Trophoblast cell (in vitro differentiated cells and primary cell): ENCODE data around the gene TSEN2.
"Not testable (repeated sequence)": the region's sequence is repeated elsewhere in the genome, so short reads cannot be mapped to it uniquely, and the experiment has no call there.

Source experiments
- DNase-seq, 2 donors: peaks; one replicate each; pipeline ENCODE4 v3.0.0-alpha.2; 2016
- H2AFZ ChIP-seq: 2 replicates; pipeline ENCODE4 v1.6.1; 2013; ENCODE audit warnings: low read length, moderate library complexity, mild to moderate bottlenecking; ENCODE audit not compliant: insufficient read depth, poor library complexity
- H2AK5ac ChIP-seq: 2 replicates; pipeline ENCODE4 v1.6.1; 2013; ENCODE audit warnings: mild to moderate bottlenecking, low read length
- H2BK120ac ChIP-seq: 2 replicates; pipeline ENCODE4 v1.6.1; 2013; ENCODE audit warnings: low read length, mild to moderate bottlenecking, moderate library complexity; ENCODE audit not compliant: insufficient read depth, poor library complexity
- H2BK12ac ChIP-seq: 2 replicates; pipeline ENCODE4 v1.6.1; 2013; ENCODE audit warnings: mild to moderate bottlenecking, low read length, moderate library complexity
- H2BK5ac ChIP-seq: 2 replicates; pipeline ENCODE4 v1.6.1; 2013; ENCODE audit warnings: low read length, low read depth, moderate library complexity, mild to moderate bottlenecking; ENCODE audit not compliant: poor library complexity
- H3K14ac ChIP-seq: 2 replicates; pipeline ENCODE4 v1.6.1; 2013; ENCODE audit warnings: mild to moderate bottlenecking, low read length
- H3K18ac ChIP-seq: 2 replicates; pipeline ENCODE4 v1.6.1; 2013; ENCODE audit warnings: mild to moderate bottlenecking, low read length
- H3K23ac ChIP-seq: 2 replicates; pipeline ENCODE4 v1.6.1; 2013; ENCODE audit warnings: low read length
- H3K27ac ChIP-seq: 2 replicates; pipeline ENCODE4 v1.5.1; 2013; ENCODE audit warnings: low read depth, mild to moderate bottlenecking, inconsistent platforms, low read length, moderate library complexity
- H3K27me3 ChIP-seq: 2 replicates; pipeline ENCODE4 v1.6.1; 2013; ENCODE audit warnings: inconsistent platforms, mild to moderate bottlenecking, low read length, moderate library complexity; ENCODE audit not compliant: insufficient read depth
- H3K36me3 ChIP-seq, 2 experiments: 1 replicate in 1 of 2; 2 replicates in 1 of 2; pipeline ENCODE4 v1.6.1; 2013; ENCODE audit warnings: low read length in 2 of 2, mild to moderate bottlenecking in 2 of 2, moderate library complexity in 1 of 2; ENCODE audit not compliant: insufficient read depth in 2 of 2, control insufficient read depth in 1 of 2
- H3K4ac ChIP-seq: 2 replicates; pipeline ENCODE4 v1.6.1; 2013; ENCODE audit warnings: low read depth, mild to moderate bottlenecking, low read length, moderate library complexity
- H3K4me1 ChIP-seq, 2 experiments: 1 replicate in 1 of 2; 2 replicates in 1 of 2; pipeline ENCODE4 v1.6.1; 2013; ENCODE audit warnings: low read length in 2 of 2, mild to moderate bottlenecking in 2 of 2, moderate library complexity in 1 of 2; ENCODE audit not compliant: insufficient read depth in 2 of 2, control insufficient read depth in 1 of 2
- H3K4me2 ChIP-seq: 2 replicates; pipeline ENCODE4 v1.6.1; 2013; ENCODE audit warnings: inconsistent platforms, mild to moderate bottlenecking, low read length, moderate library complexity
- H3K4me3 ChIP-seq: 2 replicates; pipeline ENCODE4 v1.5.1; 2013; ENCODE audit warnings: mild to moderate bottlenecking, low read depth, low read length, inconsistent platforms
- H3K79me1 ChIP-seq: one replicate; pipeline ENCODE4 v1.6.1; 2013; ENCODE audit warnings: low read length
- H3K79me2 ChIP-seq: 2 replicates; pipeline ENCODE4 v1.6.1; 2013; ENCODE audit warnings: low read length, mild to moderate bottlenecking; ENCODE audit not compliant: control insufficient read depth, insufficient read depth, poor library complexity
- H3K9ac ChIP-seq: 2 replicates; pipeline ENCODE4 v1.6.1; 2013; ENCODE audit warnings: mild to moderate bottlenecking, low read length
- H3K9me3 ChIP-seq: 2 replicates; pipeline ENCODE4 v1.6.1; 2013; ENCODE audit warnings: low read depth, mild to moderate bottlenecking, control low read depth, inconsistent platforms, low read length; ENCODE audit not compliant: insufficient read depth
- H4K12ac ChIP-seq: 2 replicates; pipeline ENCODE4 v1.6.1; 2013; ENCODE audit warnings: low read depth, mild to moderate bottlenecking, low read length, moderate library complexity
- H4K8ac ChIP-seq: 2 replicates; pipeline ENCODE4 v1.6.1; 2013; ENCODE audit warnings: low read depth, mild to moderate bottlenecking, low read length, moderate library complexity
- H4K91ac ChIP-seq: one replicate; pipeline ENCODE4 v1.6.1; 2013; ENCODE audit warnings: low read depth, mild to moderate bottlenecking, low read length, moderate library complexity
- WGBS: extraction: QIAGEN DNeasy Blood & Tissue Kit; methylation state at CpG from one replicate; pipeline ENCODE4 v1.1.7; 2013; ENCODE audit warnings: missing lambda C conversion rate; ENCODE audit not compliant: insufficient read length, insufficient coverage; ENCODE audit errors: extremely low coverage; 5-methylcytosine and 5-hydroxymethylcytosine counted together

Gene TSEN2

DNA sequence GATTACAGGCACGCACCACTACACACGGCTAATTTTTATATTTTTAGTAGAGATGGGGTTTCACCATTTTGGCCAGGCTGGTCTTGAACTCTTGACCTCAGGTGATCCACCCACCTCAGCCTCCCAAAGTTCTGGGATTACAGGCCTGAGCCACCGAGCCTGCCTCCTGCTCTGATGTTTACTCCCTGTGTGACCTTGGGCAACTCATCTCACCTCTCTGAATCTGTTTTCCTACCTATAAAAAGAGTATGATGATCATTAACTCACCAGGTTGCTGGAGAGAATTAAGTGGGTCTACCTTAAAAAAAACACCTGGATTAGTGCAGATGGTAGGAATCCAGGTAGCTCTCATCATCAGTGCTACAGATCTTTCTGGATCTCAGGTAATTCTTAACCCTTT lies 5.1 kb upstream of the TSEN2 start:
- no CpG with 5 or more reads among the region's 3 CpGs for WGBS
- not testable (repeated sequence) for H4K12ac ChIP-seq, H3K4ac ChIP-seq, H2AK5ac ChIP-seq, H3K79me2 ChIP-seq, H3K9me3 ChIP-seq, DNase-seq, H3K4me3 ChIP-seq, H2BK5ac ChIP-seq, H3K4me1 ChIP-seq, H3K4me2 ChIP-seq, H3K14ac ChIP-seq, H3K79me1 ChIP-seq, H3K36me3 ChIP-seq, H4K91ac ChIP-seq, H2BK120ac ChIP-seq, H3K9ac ChIP-seq, H3K18ac ChIP-seq, H2AFZ ChIP-seq, H3K27ac ChIP-seq, H3K27me3 ChIP-seq, H3K23ac ChIP-seq
- Histone ChIP-seq H2BK12ac (peak overlapping the region; percentile 77), H4K8ac (peak overlapping the region; percentile 65)

DNA sequence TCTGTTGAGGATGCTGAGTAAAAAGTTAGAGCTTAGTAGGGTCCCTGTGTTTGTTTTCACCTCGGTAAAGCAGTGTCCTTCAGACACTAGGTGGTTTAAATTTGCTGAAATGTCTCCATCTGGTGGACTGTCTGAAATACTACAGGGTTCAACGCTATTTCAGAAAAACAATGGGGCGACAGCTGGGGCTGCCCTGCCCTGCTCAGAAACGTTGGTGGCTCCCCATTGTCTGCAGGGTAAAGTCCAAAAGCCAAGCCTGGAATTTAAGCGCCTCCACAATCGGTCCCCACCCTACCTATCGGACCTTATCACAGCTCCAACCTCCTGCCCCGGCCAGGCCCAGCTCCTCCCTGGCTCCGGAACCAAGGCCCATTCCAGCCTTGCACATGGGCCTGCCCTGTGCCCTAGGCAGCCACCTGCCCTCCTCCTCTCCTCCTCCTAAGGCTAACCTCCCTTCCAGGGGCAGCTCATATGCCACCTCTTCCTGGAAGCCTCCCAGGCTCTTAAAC lies 4.3 kb upstream of the TSEN2 start:
- peaks cover 8 to 9% of the 10 kb centered on the region in 2 experiments for H3K4me1 ChIP-seq
- peaks cover 7% of the 10 kb centered on the region for H3K79me1 ChIP-seq
- no peak overlapping the region for H2AFZ ChIP-seq
- DNase-seq: peak in 1 of 2 donors; percentile 70
- peak overlapping the region; percentile 57 for H2BK120ac ChIP-seq
- H2AK5ac ChIP-seq: peak overlapping the region; percentile 85
- H3K27ac ChIP-seq: no peak overlapping the region
- H3K23ac ChIP-seq: no peak overlapping the region
- H2BK12ac ChIP-seq: peak overlapping the region; percentile 87
- peak overlapping the region; percentile 16 for H3K18ac ChIP-seq
- H3K4me3 ChIP-seq: no peak overlapping the region
- H3K14ac ChIP-seq: peak overlapping the region; percentile 54
- no peak overlapping the region for H3K9ac ChIP-seq
- no peak overlapping the region for H3K4me2 ChIP-seq
- H3K4ac ChIP-seq: peak overlapping the region; percentile 24
- H4K12ac ChIP-seq: peak overlapping the region; percentile 49
- WGBS: no CpG with 5 or more reads among the region's 9 CpGs
- peak overlapping the region; percentile 82 for H4K91ac ChIP-seq
- no peaks in the 10 kb centered on the region for H3K27me3 ChIP-seq
- no peak overlapping the region for H2BK5ac ChIP-seq
- no peaks in the 10 kb centered on the region for H3K9me3 ChIP-seq
- H4K8ac ChIP-seq: peak overlapping the region; percentile 58
- H3K36me3 ChIP-seq: no peaks in the 10 kb centered on the region
- peaks cover 5% of the 10 kb centered on the region for H3K79me2 ChIP-seq

DNA sequence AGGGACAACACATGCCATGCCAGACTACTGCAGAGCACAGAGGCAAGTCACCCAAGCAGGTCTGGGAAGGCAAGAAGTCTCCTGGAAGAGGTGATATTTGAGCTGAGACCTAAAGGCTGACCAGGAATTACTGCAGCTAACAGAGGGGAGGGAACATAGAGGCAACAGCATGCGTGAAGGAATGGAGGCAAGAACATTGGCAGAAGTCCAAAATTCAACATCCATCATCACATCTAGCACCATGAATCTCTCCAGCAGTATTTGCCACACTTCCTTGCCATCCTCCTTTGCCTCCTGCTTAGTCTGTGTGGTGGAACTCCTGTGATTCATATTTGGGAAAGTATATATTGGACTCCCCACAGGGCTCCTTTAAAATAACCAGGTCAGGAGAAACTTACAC lies 870 bp upstream of the TSEN2 start:
- Histone ChIP-seq H3K27ac (no peak overlapping the region), H4K12ac (no peak overlapping the region), H3K4me2 (peak overlapping the region; percentile 80), H2AK5ac (no peak overlapping the region), H3K4me3 (no peak overlapping the region), H3K23ac (no peak overlapping the region), H3K9me3 (no peaks in the 10 kb centered on the region), H3K27me3 (no peaks in the 10 kb centered on the region), H2AFZ (no peak overlapping the region), H2BK120ac (no peak overlapping the region), H3K18ac (no peak overlapping the region), H3K36me3 (no peaks in the 10 kb centered on the region), H2BK5ac (no peak overlapping the region), H3K79me2 (peaks cover 6% of the 10 kb centered on the region), H4K8ac (peak overlapping the region; percentile 7), H3K79me1 (peaks cover 7% of the 10 kb centered on the region), H2BK12ac (no peak overlapping the region), H4K91ac (no peak overlapping the region), H3K14ac (no peak overlapping the region), H3K4me1 (peaks cover 11 to 12% of the 10 kb centered on the region in 2 experiments), H3K9ac (no peak overlapping the region), H3K4ac (no peak overlapping the region)
- WGBS: no CpG with 5 or more reads among the region's 1 CpG
- DNase-seq: no peak

DNA sequence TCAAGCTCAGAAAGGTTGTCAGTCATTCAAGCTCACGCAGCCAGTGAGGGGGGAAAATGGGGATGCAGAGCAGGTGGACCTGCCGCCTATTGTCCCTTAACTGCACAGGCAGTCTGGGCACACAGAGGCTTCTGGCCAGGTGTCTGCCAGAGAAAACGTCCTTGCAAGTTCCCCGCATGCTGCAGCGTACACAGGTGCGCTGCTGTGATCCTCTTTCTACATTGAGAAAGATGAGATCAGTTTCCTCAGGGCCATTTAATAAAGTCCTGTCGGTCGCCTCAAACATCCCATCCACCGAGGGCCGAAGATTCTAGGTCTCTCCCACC lies 445 bp upstream of the TSEN2 start:
- H2AFZ ChIP-seq: peak overlapping the region; percentile 56
- peaks cover 7% of the 10 kb centered on the region for H3K79me1 ChIP-seq
- peak overlapping the region; percentile 60 for H3K4me3 ChIP-seq
- no peak overlapping the region for H2AK5ac ChIP-seq
- H2BK12ac ChIP-seq: no peak overlapping the region
- H3K9ac ChIP-seq: no peak overlapping the region
- no peak overlapping the region for H3K23ac ChIP-seq
- H3K36me3 ChIP-seq: no peaks in the 10 kb centered on the region
- H2BK120ac ChIP-seq: no peak overlapping the region
- H3K4ac ChIP-seq: no peak overlapping the region
- H3K9me3 ChIP-seq: no peaks in the 10 kb centered on the region
- peak overlapping the region; percentile 35 for H4K12ac ChIP-seq
- no peak overlapping the region for H2BK5ac ChIP-seq
- H4K8ac ChIP-seq: peak overlapping the region; percentile 34
- no peaks in the 10 kb centered on the region for H3K27me3 ChIP-seq
- DNase-seq: no peak
- peak overlapping the region; percentile 80 for H3K4me2 ChIP-seq
- H3K18ac ChIP-seq: no peak overlapping the region
- H4K91ac ChIP-seq: no peak overlapping the region
- H3K4me1 ChIP-seq: peaks cover 11 to 12% of the 10 kb centered on the region in 2 experiments
- peaks cover 6% of the 10 kb centered on the region for H3K79me2 ChIP-seq
- H3K27ac ChIP-seq: no peak overlapping the region
- peak overlapping the region; percentile 15 for H3K14ac ChIP-seq
- WGBS: no CpG with 5 or more reads among the region's 10 CpGs
